Mucosa of rectum (tissue), 2 donors: ENCODE results near the gene INHBB.
"Not testable (repeated sequence)": the region's sequence is repeated elsewhere in the genome, so short reads cannot be mapped to it uniquely, and the experiment has no call there.

ENCODE experiments used
- H3K27ac ChIP-seq, 2 donors: one replicate each; pipeline ENCODE4 v1.7.0; 2013; ENCODE audit warnings: inconsistent platforms in 2 of 2, low read depth in 2 of 2, low read length in 2 of 2
- H3K27me3 ChIP-seq, 2 donors: one replicate each; pipeline ENCODE4 v1.7.0; 2013; ENCODE audit warnings: low read length in 2 of 2; ENCODE audit not compliant: control insufficient read depth in 2 of 2, insufficient read depth in 2 of 2
- H3K36me3 ChIP-seq, 2 donors: one replicate each; pipeline ENCODE4 v1.7.0; 2013; ENCODE audit warnings: low read length in 2 of 2; ENCODE audit not compliant: control insufficient read depth in 2 of 2, insufficient read depth in 2 of 2
- H3K4me1 ChIP-seq, 2 donors: one replicate each; pipeline ENCODE4 v1.7.0; 2013; ENCODE audit warnings: low read length in 2 of 2, mild to moderate bottlenecking in 1 of 2; ENCODE audit not compliant: control insufficient read depth in 2 of 2, insufficient read depth in 2 of 2
- H3K4me3 ChIP-seq, 2 donors: one replicate each; pipeline ENCODE4 v1.7.0; 2013; ENCODE audit warnings: low read length in 2 of 2
- H3K9ac ChIP-seq, 2 donors: one replicate each; pipeline ENCODE4 v1.7.0; 2013; ENCODE audit warnings: low read length in 2 of 2, low read depth in 1 of 2, mild to moderate bottlenecking in 1 of 2
- H3K9me3 ChIP-seq, 2 donors: one replicate each; pipeline ENCODE4 v1.7.0; 2013; ENCODE audit warnings: low read length in 2 of 2; ENCODE audit not compliant: control insufficient read depth in 2 of 2
- donor health status: healthy.
- donor health status: Normal muscosa, but diverticular disease.

INHBB gene

DNA sequence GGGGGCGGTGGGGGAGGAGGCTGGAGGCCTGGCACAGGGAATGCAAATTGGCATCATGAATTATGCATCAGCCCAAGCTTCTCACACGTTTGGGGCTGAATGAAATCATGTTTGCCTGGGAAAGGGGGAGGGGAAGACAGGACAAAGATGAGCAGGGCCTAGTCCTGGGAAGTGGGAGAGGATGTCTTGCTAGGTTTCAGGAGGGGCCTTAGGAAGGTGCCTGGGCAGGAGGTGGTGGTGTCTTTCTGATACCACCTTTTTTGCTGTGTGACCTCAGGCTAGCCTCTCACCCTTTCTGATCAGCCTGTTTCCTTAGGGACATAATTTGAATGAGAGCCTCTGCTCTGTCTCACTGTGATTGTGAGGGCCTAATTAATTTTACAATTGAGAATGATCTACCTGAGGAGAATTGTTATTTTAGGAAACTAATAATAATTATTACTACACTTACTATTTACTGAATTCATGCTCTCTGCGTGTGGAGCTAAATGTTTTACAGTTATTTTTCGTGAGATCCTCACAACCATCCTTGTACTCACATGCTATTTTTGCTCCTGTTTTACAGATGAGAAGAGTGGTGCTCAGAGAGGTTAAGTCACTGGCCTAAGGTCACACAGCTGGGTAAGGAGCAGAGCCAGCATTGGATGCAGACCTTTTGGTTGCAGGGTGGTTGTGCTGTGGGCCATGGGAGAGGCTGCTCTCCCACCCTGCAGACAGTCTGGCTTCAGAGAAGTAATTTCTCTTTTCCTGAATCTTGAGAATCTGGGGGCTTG is 39.6 kb downstream of the INHBB start:
- H3K4me3 ChIP-seq = no peak overlapping the region

DNA sequence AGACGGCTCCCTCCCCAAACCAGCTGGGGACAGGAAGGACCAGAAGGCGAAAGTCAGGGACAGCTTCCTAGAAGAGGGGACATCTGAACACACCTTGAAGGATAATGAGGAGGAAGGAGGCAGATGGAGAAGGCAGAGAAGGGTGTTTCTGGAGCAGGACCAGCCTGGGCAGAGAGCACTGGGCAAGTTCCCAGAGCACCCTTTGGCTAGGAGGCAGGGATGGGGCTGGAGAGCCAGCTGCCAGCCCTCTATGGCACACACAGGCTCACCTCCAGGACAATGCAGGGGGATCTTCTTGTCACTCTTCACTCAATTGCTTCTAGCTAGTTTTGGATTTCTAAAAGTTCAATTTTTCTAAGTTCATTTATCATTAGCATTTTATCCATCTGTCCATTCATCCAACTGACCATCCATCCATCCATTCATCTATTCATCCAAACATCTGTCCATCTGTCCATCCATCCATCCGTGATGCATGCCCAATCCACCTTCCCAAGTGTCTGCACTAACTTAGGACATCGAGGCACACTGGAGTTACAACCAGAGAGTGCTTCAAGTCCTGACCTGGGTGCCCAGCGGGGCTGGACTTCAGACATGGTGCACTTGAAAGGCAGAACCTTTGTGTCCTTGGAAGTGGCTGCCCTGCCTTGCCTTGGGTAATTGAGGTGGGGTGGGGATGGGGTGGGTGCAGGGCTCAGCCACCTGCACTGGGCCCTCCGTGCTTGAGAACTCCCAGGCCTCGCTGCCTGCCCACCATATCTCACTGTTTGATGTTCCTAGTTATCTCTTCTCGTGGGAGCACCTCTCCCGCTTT is 42.5 kb downstream of the INHBB start:
- no peak overlapping the region for H3K4me3 ChIP-seq
- H3K4me1 ChIP-seq = no peaks in the 10 kb centered on the region
- no peaks in the 10 kb centered on the region for H3K36me3 ChIP-seq
- no peak overlapping the region for H3K27ac ChIP-seq
- H3K9ac ChIP-seq = no peak overlapping the region
- H3K27me3 ChIP-seq = no peaks in the 10 kb centered on the region
- no peaks in the 10 kb centered on the region for H3K9me3 ChIP-seq

More for the DNA sequence above, 39.6 kb downstream of the INHBB start:
- Histone ChIP-seq H3K27ac (no peak overlapping the region), H3K4me1 (no peaks in the 10 kb centered on the region), H3K9ac (no peak overlapping the region), H3K36me3 (no peaks in the 10 kb centered on the region), H3K27me3 (no peaks in the 10 kb centered on the region), H3K9me3 (no peaks in the 10 kb centered on the region)

DNA sequence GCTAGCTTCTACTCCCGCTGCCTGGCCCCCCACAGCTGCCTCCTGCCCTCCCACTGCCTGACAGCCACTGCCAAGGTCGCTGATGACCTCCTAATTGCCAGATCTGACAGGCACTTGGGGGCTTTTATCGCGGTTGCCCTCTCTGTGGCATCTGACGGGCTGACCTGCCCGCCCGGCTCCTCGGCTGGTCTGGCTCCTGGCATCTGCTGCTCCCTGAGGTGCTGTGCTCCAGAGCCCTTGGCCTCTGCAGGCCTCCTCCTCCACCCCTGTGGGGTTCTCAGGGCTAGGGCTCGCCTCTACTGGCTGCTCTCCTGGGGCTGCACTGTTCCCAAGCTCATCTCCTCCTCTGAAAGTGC is 43.1 kb downstream of the INHBB start:
- Histone ChIP-seq H3K4me3 (no peak overlapping the region), H3K4me1 (no peaks in the 10 kb centered on the region), H3K9ac (no peak overlapping the region), H3K9me3 (no peaks in the 10 kb centered on the region), H3K27ac (no peak overlapping the region), H3K27me3 (no peaks in the 10 kb centered on the region), H3K36me3 (no peaks in the 10 kb centered on the region)

GRCh38 chr2:120390381-120391055 is 44.6 kb downstream of the INHBB start:
- H3K27ac ChIP-seq = no peak overlapping the region
- no peaks in the 10 kb centered on the region for H3K4me1 ChIP-seq
- peaks cover 0 to 2% of the 10 kb centered on the region in 2 donors for H3K27me3 ChIP-seq
- H3K9ac ChIP-seq = no peak overlapping the region
- no peaks in the 10 kb centered on the region for H3K9me3 ChIP-seq
- H3K36me3 ChIP-seq = no peaks in the 10 kb centered on the region
- H3K4me3 ChIP-seq = no peak overlapping the region

DNA sequence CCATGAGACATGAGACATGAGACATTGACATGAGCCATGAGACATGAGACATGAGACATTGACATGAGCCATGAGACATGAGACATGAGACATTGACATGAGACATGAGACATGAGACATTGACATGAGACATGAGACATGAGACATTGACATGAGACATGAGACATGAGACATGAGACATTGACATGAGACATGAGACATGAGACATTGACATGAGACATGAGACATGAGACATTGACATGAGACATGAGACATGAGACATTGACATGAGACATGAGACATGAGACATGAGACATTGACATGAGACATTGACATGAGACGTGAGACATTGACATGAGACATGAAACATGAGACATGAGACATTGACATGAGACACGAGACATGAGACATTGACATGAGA is 45.4 kb downstream of the INHBB start:
- not testable (repeated sequence) for H3K36me3 ChIP-seq, H3K9me3 ChIP-seq, H3K4me3 ChIP-seq, H3K27ac ChIP-seq, H3K27me3 ChIP-seq, H3K9ac ChIP-seq, H3K4me1 ChIP-seq

- peaks cover 1 to 2% of the 10 kb centered on the region in 2 donors for H3K27me3 ChIP-seq
- H3K36me3 ChIP-seq = no peaks in the 10 kb centered on the region
- H3K27ac ChIP-seq = no peak overlapping the region
- H3K4me1 ChIP-seq = no peaks in the 10 kb centered on the region
- no peak overlapping the region for H3K9ac ChIP-seq
- no peaks in the 10 kb centered on the region for H3K9me3 ChIP-seq
- no peak overlapping the region for H3K4me3 ChIP-seq
These were observed 46.2 kb downstream of the INHBB start for GRCh38 chr2:120391911-120392665.

- no peaks in the 10 kb centered on the region for H3K9me3 ChIP-seq
- H3K27ac ChIP-seq = no peak overlapping the region
- H3K4me1 ChIP-seq = no peaks in the 10 kb centered on the region
- no peak overlapping the region for H3K9ac ChIP-seq
- H3K36me3 ChIP-seq = no peaks in the 10 kb centered on the region
- H3K27me3 ChIP-seq = peaks cover 2 to 4% of the 10 kb centered on the region in 2 donors
- no peak overlapping the region for H3K4me3 ChIP-seq
These were observed 47.0 kb downstream of the INHBB start for GRCh38 chr2:120392923-120393322.

- Histone ChIP-seq H3K9me3 (no peaks in the 10 kb centered on the region), H3K4me1 (no peaks in the 10 kb centered on the region), H3K27me3 (peaks cover 2 to 4% of the 10 kb centered on the region in 2 donors), H3K36me3 (no peaks in the 10 kb centered on the region), H3K27ac (no peak overlapping the region), H3K9ac (no peak overlapping the region), H3K4me3 (no peak overlapping the region)
These were observed 47.5 kb downstream of the INHBB start for GRCh38 chr2:120393456-120393855.

DNA sequence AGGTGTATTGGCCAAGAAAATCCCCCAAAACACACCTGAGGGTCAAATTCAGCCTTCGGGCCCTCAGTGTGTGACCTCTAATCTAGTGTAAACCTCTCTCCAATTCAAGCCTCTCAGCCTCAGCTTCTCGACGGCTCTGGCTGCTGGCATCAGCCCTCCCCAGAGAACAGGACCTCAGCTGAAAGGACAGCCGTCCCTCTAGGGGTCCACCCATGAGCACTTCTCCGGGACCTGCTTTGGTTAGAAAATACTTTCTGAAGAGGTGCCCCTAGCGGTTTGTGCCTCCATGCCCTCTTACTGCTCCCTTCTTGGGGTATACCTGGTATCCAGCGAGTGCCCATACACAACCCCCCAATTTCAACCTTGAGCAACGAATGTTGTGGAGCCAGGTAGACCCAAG is 48.8 kb downstream of the INHBB start:
- H3K27ac ChIP-seq = no peak overlapping the region
- H3K36me3 ChIP-seq = no peaks in the 10 kb centered on the region
- no peak overlapping the region for H3K9ac ChIP-seq
- no peak overlapping the region for H3K4me3 ChIP-seq
- peaks cover 2 to 4% of the 10 kb centered on the region in 2 donors for H3K27me3 ChIP-seq
- no peaks in the 10 kb centered on the region for H3K9me3 ChIP-seq
- H3K4me1 ChIP-seq = no peaks in the 10 kb centered on the region
